Karpas-422 (cell line): ENCODE data around the gene USP12. TPM values are rescaled to one million over a fixed set of nuclear protein-coding genes. Genes with fewer than 3 reads are reported as not detected.
A peak's percentile ranks its signal among the peaks of the same experiment; 100 is the strongest.
"Not testable (repeated sequence)": the region's sequence is repeated elsewhere in the genome, so short reads cannot be mapped to it uniquely, and the experiment has no call there.

Source experiments
- DNase-seq: peaks from one replicate; pipeline ENCODE4 v3.0.0-alpha.2; 2015
- H2AFZ ChIP-seq: fragments of 200-600 bp; sonication (generic); 2 replicates; pipeline ENCODE4 v1.6.1; 2014; ENCODE audit warnings: antibody characterized with exemption, low read length, mixed read lengths
- H3K27ac ChIP-seq: fragments of 200-600 bp; sonication (generic); 2 replicates; pipeline ENCODE4 v1.5.1; 2014; ENCODE audit warnings: mild to moderate bottlenecking, low read length, moderate library complexity
- H3K27me3 ChIP-seq: fragments of 200-600 bp; sonication (generic); 2 replicates; pipeline ENCODE4 v1.6.1; 2014; ENCODE audit warnings: low read length, mixed read lengths
- H3K36me3 ChIP-seq: fragments of 200-600 bp; sonication (generic); 2 replicates; pipeline ENCODE4 v1.6.1; 2014; ENCODE audit warnings: low read length, mixed read lengths; ENCODE audit not compliant: insufficient read depth
- H3K4me1 ChIP-seq: fragments of 200-600 bp; sonication (generic); 2 replicates; pipeline ENCODE4 v1.6.1; 2014; ENCODE audit warnings: mild to moderate bottlenecking, low read length, mixed read lengths
- H3K4me2 ChIP-seq: fragments of 200-600 bp; sonication (generic); 2 replicates; pipeline ENCODE4 v1.6.1; 2014; ENCODE audit warnings: low read length, low read depth, mild to moderate bottlenecking; ENCODE audit not compliant: poor library complexity, severe bottlenecking
- H3K4me3 ChIP-seq: fragments of 200-600 bp; sonication (generic); 2 replicates; pipeline ENCODE4 v1.5.1; 2014; ENCODE audit warnings: mild to moderate bottlenecking, antibody characterized with exemption, low read length, mixed read lengths
- H3K79me2 ChIP-seq: fragments of 200-600 bp; sonication (generic); 2 replicates; pipeline ENCODE4 v1.6.1; 2014; ENCODE audit warnings: mild to moderate bottlenecking, low read length, mixed read lengths
- H3K9ac ChIP-seq: fragments of 200-600 bp; sonication (generic); 2 replicates; pipeline ENCODE4 v1.6.0; 2014; ENCODE audit warnings: low read length
- H3K9me2 ChIP-seq: fragments of 200-600 bp; sonication (generic), shearing (Covaris generic); replicated peaks from 2 replicates; pipeline ENCODE4 v1.6.0; 2014; ENCODE audit warnings: mild to moderate bottlenecking, low read length, moderate library complexity; ENCODE audit not compliant: insufficient read depth
- H3K9me3 ChIP-seq: fragments of 300-700, 200-600 bp; sonication (generic); 2 replicates; pipeline ENCODE4 v1.6.1; 2014; ENCODE audit warnings: low read length, mixed read lengths
- H4K20me1 ChIP-seq: fragments of 200-600 bp; sonication (generic); 2 replicates; pipeline ENCODE4 v1.6.1; 2014; ENCODE audit warnings: mild to moderate bottlenecking, antibody characterized with exemption, low read length, low read depth; ENCODE audit not compliant: insufficient read depth
- total RNA-seq: library from RNA; depleted of rRNA; stranded (reverse); fragments of >200 nt; shearing (Covaris generic); gene quantifications from 2 replicates; pipeline ENCODE4 v1.2.3, GENCODE V29; 2014; ENCODE audit warnings: low replicate concordance

The USP12 gene
- total RNA-seq, 1 experiment from 2014 or later, result 7.2 TPM

DNA sequence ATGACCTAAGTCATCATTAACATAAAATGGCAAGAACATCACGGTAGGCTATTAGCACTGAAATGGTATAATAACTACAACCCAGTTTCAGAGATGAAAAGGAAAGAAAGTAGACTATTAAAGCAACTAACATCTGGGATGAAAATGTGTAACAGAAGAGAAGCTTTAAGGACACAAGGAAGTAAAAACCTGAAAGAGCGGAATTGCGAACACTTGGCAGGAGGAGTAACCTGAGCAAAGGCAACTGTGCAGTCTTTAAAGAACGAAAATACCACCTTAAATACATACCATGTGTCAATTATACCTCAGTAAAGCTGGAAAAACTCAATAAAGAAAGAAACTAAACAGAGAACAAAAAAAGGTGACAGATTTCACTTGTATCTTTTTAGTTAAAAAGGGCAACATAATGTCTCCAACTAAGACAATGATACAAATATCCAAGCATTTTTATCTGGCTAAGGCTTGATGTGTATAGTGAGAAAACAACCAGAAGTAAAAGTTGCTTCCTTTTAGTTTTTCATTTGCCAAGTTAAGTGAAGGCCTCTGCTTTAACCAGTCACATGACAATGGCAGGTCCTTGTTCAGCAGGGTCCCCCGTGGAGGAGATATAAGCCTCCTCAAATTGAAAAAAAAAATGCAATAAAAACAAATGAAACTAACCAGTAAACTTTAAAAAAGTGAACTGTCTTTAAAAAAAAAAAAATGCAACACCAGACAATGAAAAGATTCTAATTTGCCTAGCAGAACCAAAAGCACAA lies 11.6 kb downstream of the USP12 start:
- peaks cover 31% of the 10 kb centered on the region; the same call in 1 of the 2 replicates for H4K20me1 ChIP-seq
- no peaks in the 10 kb centered on the region for H3K4me1 ChIP-seq
- H3K9me3 ChIP-seq, result no peaks in the 10 kb centered on the region
- H2AFZ ChIP-seq, result no peak overlapping the region
- H3K27me3 ChIP-seq, result 0 out of 2 replicates have a peak, but pooled peaks cover 2% of the 10 kb centered on the region
- H3K9ac ChIP-seq, result no peak overlapping the region
- H3K27ac ChIP-seq, result no peak overlapping the region
- no peaks in the 10 kb centered on the region for H3K9me2 ChIP-seq
- H3K4me3 ChIP-seq, result no peak overlapping the region
- DNase-seq, result no peak
- no peaks in the 10 kb centered on the region; the same call in 1 of the 2 replicates for H3K79me2 ChIP-seq
- H3K36me3 ChIP-seq, result no peaks in the 10 kb centered on the region
- no peak overlapping the region for H3K4me2 ChIP-seq

DNA sequence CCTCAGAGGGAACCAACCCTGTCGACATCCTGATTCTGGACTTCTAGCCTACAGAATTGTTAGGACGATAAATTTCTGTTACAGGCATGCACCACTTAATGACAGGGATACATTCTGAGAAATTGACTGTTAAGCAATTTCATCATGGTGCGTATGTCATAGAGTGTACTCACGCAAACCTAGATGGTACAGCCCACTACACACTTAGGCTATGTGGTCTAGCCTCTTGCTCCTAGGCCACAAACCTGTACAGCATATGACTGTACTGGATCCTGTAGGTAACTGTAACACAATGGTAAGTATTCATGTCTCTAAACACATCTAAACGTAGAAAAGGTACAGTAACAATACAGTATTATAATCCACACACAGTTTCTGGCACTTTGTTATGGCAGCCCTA lies 13.3 kb downstream of the USP12 start:
- Histone ChIP-seq H4K20me1 (peaks cover 34% of the 10 kb centered on the region), H3K9me3 (no peaks in the 10 kb centered on the region), H3K9ac (no peak overlapping the region), H3K4me2 (no peak overlapping the region), H3K27ac (no peak overlapping the region), H2AFZ (no peak overlapping the region), H3K4me1 (no peaks in the 10 kb centered on the region), H3K27me3 (peaks cover 2% of the 10 kb centered on the region; the same call in 1 of the 2 replicates), H3K79me2 (no peaks in the 10 kb centered on the region; the same call in 1 of the 2 replicates), H3K9me2 (no peaks in the 10 kb centered on the region), H3K36me3 (no peaks in the 10 kb centered on the region), H3K4me3 (no peak overlapping the region)
- no peak for DNase-seq

DNA sequence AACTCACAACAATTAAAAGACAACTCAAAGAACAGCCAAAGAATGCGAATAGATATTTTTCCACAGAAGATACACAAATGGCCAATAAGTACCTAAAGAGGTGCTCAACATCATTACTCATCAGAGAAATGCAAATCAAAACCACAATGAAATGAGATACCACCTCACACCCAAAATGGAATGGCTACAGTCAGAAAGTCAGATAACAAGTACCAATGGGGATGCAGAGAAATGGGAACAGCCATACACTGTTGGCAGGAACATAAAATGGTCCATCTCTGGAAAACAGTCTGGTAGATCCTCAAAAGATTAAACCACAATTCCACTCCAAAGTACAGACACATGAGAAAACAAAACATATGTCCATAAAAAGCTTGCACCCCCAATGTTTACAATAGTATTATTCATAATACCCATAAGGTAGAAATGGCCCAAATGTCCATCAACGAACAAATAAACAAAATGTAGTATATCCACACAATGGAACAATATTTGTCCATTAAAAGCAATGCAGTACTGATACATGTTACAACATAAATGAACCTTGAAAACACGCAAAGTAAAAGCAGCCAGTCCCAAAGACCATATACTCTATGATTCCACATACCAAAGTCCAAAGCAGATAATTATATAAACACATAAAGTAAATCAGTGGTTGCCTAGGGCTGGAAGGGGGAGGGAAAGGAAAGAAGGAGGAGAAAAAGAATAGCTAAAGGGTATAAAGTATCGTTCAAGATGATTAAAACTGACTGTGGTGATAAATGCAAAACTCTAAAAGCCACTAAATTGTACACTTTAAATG lies 19.6 kb downstream of the USP12 start:
- H3K36me3 ChIP-seq, result no peaks in the 10 kb centered on the region

DNA sequence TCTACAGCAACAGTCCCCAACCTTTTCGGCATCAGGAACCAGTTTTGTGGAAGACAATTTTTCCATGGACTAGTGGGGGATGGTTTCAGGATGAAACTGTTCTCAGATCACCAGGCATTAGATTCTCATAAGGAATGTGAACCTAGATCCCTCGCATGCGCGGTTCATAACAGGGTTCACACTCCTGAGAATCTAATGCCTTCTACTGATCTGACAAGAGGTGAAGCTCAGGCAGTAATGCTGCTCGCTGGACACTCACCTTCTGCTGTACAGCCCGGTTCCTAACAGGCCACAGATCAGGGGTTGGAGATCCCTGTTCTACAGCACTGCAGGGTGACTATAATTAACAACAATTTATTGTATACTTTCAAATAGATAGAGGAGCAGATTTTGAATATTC lies 21.9 kb downstream of the USP12 start:
- no peak overlapping the region for H3K4me2 ChIP-seq
- H3K4me1 ChIP-seq, result peaks cover 22% of the 10 kb centered on the region
- H2AFZ ChIP-seq, result no peak overlapping the region
- H3K36me3 ChIP-seq, result no peaks in the 10 kb centered on the region
- no peak overlapping the region for H3K27ac ChIP-seq
- no peaks in the 10 kb centered on the region for H3K9me3 ChIP-seq
- H3K9me2 ChIP-seq, result no peaks in the 10 kb centered on the region
- no peak for DNase-seq
- H3K79me2 ChIP-seq, result no peaks in the 10 kb centered on the region
- no peak overlapping the region for H3K9ac ChIP-seq
- H4K20me1 ChIP-seq, result peaks cover 61% of the 10 kb centered on the region
- peaks cover 2% of the 10 kb centered on the region; the same call in 1 of the 2 replicates for H3K27me3 ChIP-seq
- H3K4me3 ChIP-seq, result no peak overlapping the region

More for the DNA sequence above, 19.6 kb downstream of the USP12 start:
- Histone ChIP-seq H3K4me3 (no peak overlapping the region), H3K27me3 (peaks cover 2% of the 10 kb centered on the region; the same call in 1 of the 2 replicates), H3K4me2 (peak overlapping the region; percentile 48), H3K4me1 (peaks cover 22% of the 10 kb centered on the region), H4K20me1 (peaks cover 55% of the 10 kb centered on the region), H3K27ac (no peak overlapping the region), H3K9me2 (no peaks in the 10 kb centered on the region), H2AFZ (no peak overlapping the region), H3K79me2 (no peaks in the 10 kb centered on the region), H3K9ac (no peak overlapping the region), H3K9me3 (no peaks in the 10 kb centered on the region)
- peak; percentile 56 for DNase-seq

DNA sequence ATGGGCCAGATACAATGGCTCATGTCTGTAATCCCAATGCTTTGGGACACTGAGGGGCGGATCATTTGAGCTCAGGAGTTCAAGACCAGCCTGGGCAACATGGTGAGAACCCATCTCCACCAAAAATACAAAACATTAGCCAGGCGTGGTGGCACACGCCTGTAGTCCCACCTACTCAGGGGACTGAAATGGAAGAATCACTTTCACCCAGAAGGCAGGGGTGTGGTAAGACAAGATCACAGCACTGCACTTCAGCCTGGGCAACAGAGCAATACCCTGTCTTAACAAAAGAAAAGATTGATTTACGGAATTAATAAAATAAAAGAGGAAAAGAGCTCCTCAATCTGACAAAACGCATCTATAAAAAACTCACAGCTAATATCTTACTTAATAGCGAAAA lies 22.7 kb downstream of the USP12 start:
- H3K4me3 ChIP-seq, result no peak overlapping the region
- H2AFZ ChIP-seq, result no peak overlapping the region
- H3K79me2 ChIP-seq, result no peaks in the 10 kb centered on the region
- H3K27ac ChIP-seq, result no peak overlapping the region
- peaks cover 2% of the 10 kb centered on the region; the same call in 1 of the 2 replicates for H3K27me3 ChIP-seq
- H4K20me1 ChIP-seq, result peaks cover 59% of the 10 kb centered on the region
- no peaks in the 10 kb centered on the region for H3K9me3 ChIP-seq
- H3K9ac ChIP-seq, result no peak overlapping the region
- H3K9me2 ChIP-seq, result no peaks in the 10 kb centered on the region
- no peaks in the 10 kb centered on the region for H3K36me3 ChIP-seq
- H3K4me1 ChIP-seq, result peaks cover 22% of the 10 kb centered on the region
- H3K4me2 ChIP-seq, result no peak overlapping the region
- DNase-seq, result no peak

DNA sequence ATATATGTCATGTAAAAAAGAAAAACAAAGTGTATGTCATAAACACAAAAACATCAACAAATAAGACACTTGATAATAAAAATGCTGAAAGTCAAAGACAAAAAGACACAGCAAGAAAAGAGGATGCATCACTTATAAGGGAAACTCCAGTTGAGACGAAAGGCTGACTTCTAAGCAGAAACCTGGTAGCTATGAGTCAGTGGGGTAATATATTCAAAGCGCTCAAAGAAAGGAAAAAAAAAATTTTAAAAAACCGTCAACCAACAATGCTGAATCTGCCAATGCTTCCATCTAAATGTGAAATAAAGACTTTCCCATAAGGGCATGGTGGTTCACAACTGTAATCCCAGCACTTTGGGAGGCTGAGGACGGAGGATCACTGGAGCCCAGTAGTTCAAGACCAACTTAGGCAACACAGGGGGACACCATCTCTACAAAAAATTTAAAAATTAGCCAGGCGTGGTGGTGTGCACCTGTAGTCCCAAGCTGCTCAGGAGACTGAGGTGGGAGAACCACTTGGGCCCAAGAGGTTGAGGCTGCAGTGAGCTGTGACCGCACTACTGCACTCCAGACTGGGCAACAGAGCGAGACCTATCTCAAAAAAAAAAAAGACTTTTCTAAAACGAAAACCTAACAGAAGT lies 24.0 kb downstream of the USP12 start:
- no peaks in the 10 kb centered on the region for H3K79me2 ChIP-seq
- peaks cover 22% of the 10 kb centered on the region for H3K4me1 ChIP-seq
- H3K9me3 ChIP-seq, result no peaks in the 10 kb centered on the region
- H4K20me1 ChIP-seq, result peaks cover 57% of the 10 kb centered on the region
- no peaks in the 10 kb centered on the region for H3K36me3 ChIP-seq
- H3K9ac ChIP-seq, result no peak overlapping the region
- no peak overlapping the region for H3K4me2 ChIP-seq
- DNase-seq, result no peak
- H3K9me2 ChIP-seq, result no peaks in the 10 kb centered on the region
- no peak overlapping the region for H3K4me3 ChIP-seq
- H3K27ac ChIP-seq, result no peak overlapping the region
- no peak overlapping the region for H2AFZ ChIP-seq
- H3K27me3 ChIP-seq, result no peaks in the 10 kb centered on the region

DNA sequence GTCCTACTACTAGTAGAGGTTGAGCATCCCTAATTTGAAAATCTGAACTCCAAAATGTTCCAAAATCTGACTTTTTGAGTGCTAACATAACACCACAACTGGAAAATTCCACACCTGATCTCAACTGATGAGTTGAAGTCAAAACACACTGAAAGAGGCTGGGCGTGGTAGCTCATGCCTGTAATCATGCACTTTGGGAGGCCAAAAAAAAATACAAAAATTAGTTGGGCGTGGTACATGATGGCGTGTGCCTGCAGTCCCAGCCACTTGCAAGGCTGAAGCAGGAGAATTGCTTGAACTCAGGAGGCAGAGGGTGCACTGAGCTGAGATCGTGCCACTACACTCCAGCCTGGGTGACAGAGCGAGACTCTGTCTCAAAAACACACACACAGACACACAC lies 29.9 kb downstream of the USP12 start:
- Histone ChIP-seq H3K4me1 (no peaks in the 10 kb centered on the region), H4K20me1 (peaks cover 34% of the 10 kb centered on the region; the same call in 1 of the 2 replicates), H3K9me2 (no peaks in the 10 kb centered on the region), H3K27me3 (no peaks in the 10 kb centered on the region), H3K79me2 (no peaks in the 10 kb centered on the region), H3K4me3 (no peak overlapping the region), H3K27ac (no peak overlapping the region), H3K9me3 (no peaks in the 10 kb centered on the region), H3K9ac (no peak overlapping the region), H2AFZ (no peak overlapping the region), H3K36me3 (no peaks in the 10 kb centered on the region), H3K4me2 (no peak overlapping the region)
- no peak for DNase-seq

DNA sequence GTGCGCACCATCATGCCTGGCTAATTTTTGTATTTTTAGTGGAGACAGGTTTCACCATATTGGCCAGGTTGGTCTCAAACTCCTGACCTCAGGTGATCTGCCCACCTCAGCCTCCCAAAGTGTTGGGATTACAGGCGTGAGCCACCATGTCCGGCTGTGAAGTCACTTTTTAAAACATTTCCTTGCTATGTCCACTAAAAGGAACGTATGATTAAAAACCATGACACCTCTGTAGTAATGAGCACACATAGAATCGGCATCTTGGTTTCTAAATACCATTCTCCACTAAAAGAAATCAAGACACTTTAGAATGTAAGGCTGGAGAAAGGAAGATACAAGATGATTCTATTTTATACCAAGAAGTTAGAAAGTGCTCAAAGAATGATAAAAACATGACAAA lies 30.5 kb downstream of the USP12 start:
- not testable (repeated sequence) for H2AFZ ChIP-seq, H3K36me3 ChIP-seq, H3K27me3 ChIP-seq, DNase-seq, H3K4me3 ChIP-seq, H3K79me2 ChIP-seq, H3K4me2 ChIP-seq, H3K9me3 ChIP-seq, H3K9ac ChIP-seq, H3K4me1 ChIP-seq, H3K27ac ChIP-seq, H3K9me2 ChIP-seq
- peaks cover 30% of the 10 kb centered on the region; the same call in 1 of the 2 replicates for H4K20me1 ChIP-seq
